GM19463 (cell line): ENCODE measurements around the gene CCNDBP1.
"Not testable (repeated sequence)": the region's sequence is repeated elsewhere in the genome, so short reads cannot be mapped to it uniquely, and the experiment has no call there.

Source experiments
- ATAC-seq: cut with Tn5 transposase; IDR thresholded peaks from one replicate; pipeline ENCODE4 v1.9.1; 2021; ENCODE audit warnings: mild to moderate bottlenecking, moderate library complexity; ENCODE audit not compliant: unreplicated experiment

The CCNDBP1 gene

DNA sequence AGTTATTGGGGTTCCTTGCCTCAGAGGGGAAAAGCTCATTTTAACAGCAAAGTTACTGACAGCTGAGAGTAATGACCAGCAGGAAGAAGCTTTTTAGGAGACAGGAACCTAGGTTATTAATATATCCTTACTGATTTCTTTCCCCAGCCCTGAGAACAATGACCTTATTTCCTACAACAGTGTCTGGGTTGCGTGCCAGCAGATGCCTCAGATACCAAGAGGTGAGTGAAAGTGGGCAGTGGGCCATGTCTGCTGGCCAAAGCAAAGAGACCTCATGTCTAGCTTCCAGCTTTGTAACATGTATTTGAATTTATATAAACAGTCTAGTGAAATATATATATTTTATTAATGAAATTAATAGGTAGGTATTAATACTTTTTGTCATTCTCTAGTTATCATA lies 5.0 kb downstream of the CCNDBP1 start:
- no peak for ATAC-seq

GRCh38 chr15:43193710-43194109 lies 8.5 kb downstream of the CCNDBP1 start:
- no peak for ATAC-seq

- ATAC-seq = no peak
Measured at GRCh38 chr15:43194795-43195194, 9.6 kb downstream of the CCNDBP1 start.

DNA sequence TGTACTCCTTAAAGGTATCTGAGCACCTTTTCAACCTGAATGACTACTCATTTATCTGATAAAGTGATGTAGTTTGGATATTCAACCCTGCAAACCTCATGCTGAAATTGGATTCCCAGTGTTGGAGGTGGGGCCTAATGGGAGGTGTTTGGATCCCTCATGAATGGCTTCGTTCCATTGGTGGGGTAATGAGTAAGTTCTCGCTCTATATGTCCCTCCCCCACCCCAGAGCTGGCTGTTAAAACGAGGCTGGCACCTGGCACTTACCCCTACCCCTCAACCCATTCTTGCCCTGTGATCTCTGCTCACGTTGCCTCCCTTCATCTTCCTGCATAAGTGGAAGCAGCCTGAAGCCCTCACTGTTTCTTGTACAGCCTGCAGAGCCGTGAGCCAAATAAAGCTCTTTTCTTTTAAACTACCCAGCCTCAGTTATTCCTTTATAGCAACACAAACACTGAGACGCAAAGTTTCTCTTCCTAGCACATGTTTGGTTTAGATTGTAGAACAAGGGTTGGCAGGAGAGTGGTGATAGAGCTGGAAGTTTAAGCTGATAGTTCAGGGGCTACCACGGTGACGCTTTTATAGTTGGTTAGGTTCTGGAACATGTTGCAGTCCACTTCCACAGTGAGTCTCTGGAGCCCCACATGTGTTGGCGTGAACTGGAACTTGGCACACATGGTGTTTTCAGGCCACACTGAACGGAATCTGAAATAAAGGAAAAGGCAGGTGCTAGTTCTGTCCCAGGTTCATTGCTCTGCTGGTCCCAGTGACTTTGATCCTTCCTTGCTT lies 11.8 kb downstream of the CCNDBP1 start:
- ATAC-seq = no peak

DNA sequence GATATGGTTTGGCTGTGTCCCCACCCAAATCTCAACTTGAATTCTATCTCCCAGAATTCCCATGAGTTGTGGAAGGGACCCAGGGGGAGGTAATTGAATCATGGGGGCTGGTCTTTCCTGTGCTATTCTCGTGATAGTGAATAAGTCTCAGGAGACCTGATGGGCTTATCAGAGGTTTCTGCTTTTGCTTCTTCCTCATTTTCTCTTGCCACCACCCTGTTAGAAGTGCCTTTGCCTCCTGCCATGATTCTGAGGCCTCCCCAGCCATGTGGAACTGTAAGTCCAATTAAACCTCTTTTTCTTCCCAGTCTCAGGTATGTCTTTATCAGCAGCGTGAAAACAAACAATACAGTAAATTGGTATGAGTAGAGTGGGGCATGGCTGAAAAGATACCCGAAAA lies 12.6 kb downstream of the CCNDBP1 start:
- ATAC-seq = not testable (repeated sequence)

DNA sequence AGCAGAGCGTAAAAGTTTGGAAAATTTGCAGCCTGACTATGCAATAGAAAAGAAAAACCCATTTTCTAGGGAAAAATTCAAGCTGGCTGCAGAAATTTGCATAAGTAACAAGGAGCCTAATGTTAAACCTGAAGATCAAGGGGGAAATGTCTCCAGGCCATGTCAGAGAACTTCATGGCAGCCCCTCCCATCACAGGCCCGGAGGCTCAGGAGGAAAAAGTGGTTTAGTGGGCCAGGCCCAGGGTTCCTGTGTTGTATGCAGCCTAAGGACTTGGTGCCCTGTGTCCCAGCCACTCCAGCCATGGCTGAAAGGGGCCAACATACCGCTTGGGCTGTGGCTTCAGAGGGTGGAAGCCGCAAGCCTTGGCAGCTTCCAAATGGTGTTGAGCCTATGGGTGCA lies 13.4 kb downstream of the CCNDBP1 start:
- ATAC-seq = not testable (repeated sequence)

- no peak for ATAC-seq
Measured at GRCh38 chr15:43198992-43199391, 13.8 kb downstream of the CCNDBP1 start.

DNA sequence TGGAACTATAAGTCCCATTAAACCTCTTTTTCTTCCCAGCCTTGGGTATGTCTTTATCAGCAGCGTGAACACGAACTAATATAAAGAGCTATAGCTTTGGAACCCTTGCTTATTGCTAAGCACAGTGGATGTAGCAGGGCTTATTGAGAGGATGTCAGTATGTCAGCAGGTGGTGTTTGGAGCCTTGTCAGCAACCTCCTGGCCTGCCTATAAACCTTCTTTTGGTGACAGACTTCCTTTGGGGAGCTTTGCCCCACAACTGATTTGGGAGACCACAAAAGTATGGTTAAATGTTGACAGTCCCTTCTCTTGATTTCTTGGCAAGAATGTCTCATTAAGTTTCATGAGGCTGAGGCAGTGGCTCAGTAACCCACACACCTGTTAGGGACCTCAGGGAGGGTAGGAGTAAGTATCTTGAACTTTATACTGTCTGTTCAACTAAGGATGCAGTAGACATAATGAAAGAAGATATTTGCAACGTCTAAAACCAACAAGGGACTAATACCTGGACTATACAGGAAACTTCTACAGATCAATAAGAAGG lies 14.8 kb downstream of the CCNDBP1 start:
- ATAC-seq = no peak

DNA sequence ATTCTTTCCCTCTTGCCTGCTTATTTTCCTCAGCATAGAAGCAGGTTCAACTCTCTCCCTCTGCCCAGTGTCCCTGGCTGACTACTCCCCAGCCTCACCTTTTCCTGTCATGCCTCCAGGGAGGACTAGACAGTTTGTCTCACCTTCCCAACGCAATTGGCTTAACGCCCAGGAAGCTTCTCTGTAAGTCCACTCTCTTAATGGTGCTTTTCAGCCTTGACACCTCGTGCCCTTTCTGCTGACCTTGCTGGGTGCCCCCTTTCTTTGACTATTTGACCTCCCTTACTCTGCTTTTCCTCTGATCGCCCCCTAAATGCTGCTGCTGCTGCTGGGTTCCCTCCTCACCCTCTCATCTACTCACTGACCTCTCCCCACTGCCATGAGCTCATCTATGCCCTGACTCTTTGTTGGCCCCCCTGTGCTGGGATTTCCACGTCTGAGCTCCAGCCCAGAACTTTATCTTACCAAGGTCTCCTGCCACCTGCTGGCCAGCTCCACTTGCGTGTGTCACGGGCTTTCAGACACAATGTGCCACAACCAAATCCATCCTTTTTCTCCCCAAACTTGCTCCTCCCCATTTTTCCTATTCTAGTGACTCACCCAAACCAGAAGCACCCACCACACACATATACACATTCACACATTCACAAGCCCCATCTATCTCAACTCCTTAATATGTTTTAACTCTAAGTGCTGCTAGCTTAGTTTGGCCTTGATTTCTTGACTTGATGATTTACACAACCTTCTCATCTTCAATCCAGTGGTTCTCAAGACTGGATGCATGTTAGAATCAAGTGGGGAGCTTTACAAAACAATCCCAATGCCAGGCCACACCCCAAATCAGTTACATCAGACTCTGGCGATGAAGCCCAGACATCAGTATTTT lies 19.1 kb downstream of the CCNDBP1 start:
- no peak for ATAC-seq

DNA sequence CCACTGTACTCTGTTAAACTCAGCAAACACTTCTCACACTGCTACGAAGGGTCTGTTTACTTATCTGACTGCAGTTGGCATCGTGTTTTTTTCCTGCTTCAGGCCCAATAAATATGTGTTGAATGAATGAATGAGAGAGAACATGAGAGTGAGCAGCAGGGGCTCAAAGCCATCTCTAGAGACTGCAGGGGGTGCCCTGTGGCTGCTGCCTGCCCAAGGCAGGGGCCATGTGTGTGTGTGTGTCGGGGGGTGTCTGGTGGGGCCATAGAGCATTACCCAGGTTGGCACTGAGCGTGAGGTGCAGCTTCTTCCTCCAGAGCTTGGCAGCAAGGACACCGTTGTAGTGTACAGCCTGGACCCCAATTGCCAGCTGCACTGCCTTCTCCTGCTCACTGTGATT lies 20.9 kb downstream of the CCNDBP1 start:
- no peak for ATAC-seq

DNA sequence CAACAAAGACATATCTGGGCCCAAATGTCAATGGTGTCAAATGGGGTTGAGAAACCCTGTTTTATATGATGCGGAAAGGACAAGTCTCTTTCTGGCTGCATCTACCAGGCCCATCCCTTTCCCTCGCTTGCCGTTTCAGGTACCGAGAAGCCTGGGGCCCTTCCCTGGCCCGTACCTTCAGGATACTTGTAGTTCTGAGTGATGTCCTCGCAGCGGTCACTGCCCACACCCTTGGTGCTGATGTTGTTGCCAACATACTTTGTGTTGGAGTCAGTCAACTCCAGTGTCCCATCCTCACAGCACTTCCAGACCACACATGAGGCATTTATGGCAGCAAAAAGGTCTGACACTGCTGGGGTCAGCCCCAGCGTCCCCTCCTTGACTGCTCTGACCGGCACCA lies 21.8 kb downstream of the CCNDBP1 start:
- no peak for ATAC-seq

GRCh38 chr15:43208052-43209002 lies 23.1 kb downstream of the CCNDBP1 start:
- no peak for ATAC-seq

DNA sequence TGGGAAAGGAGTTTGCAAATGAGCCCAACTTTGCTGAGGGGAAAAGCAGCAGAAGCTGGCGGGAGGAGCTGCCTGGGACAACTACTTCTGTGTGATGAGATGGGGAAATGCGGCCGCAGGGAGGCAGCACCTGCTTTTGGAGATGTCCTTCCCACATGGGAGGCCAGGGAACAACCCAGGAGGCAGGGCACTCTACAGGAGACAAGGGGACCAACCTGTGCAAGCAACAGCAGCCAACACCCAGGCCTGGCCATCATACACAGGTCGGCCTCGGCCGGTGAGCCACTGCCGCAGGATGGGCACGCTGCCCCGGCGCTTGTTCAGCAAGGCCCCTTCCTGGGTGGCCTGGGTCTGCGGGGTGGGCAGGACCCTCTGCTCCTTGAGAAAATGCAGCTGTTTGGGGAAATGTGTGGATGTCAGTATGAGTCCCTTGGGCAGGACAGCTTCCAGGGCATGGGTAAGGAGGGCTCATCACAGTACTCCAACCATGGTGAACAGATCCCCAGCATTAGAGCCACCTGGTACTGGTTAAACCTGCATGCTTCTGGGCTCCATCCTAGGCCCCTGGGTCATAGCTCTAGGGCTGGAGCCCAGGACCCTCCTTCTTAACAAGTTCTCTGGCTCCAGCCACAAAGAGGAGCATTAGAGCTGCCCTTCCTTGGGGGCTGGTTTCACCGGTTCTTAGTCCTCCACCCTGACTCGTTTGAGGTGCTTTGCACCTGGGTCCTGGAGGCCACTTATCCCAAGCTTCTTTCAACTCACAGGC lies 24.0 kb downstream of the CCNDBP1 start:
- ATAC-seq = no peak

- ATAC-seq = no peak
Measured at GRCh38 chr15:43210172-43210745, 25.1 kb downstream of the CCNDBP1 start.

DNA sequence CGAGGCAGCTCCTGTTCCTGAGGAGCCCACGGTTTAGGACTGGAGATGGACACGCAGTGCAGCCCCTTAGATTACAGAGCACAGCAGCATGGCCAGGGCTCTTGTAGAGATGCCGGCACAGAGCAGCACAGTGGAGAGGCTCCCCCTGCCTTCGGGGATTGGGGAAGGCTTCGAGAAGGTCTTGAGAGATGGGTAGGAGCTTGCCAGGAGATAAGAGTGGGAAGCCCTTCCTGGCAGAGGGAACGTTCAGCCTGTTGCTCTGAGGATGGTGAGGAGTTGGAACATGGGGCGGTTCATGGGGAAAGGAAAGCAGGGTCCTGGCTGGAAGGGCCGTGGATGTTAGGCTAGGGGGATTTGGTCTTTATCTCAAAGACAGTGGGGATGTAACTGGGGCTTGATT lies 25.6 kb downstream of the CCNDBP1 start:
- no peak for ATAC-seq

- ATAC-seq = no peak
Measured at GRCh38 chr15:43211224-43211735, 26.1 kb downstream of the CCNDBP1 start.

- ATAC-seq = no peak
Measured at GRCh38 chr15:43212299-43212698, 27.1 kb downstream of the CCNDBP1 start.

- no peak for ATAC-seq
Measured at GRCh38 chr15:43212951-43213350, 27.7 kb downstream of the CCNDBP1 start.

GRCh38 chr15:43213466-43213865 lies 28.3 kb downstream of the CCNDBP1 start:
- ATAC-seq = no peak
